Measurements from ENCODE around the gene BEND6.

The BEND6 gene

GRCh38 chr6:56954403-56955170 is at the start of gene BEND6:
Gene BEND6, plus strand, starts transcription at chr6:56955107. Its CDS starts 26,704 bp downstream, at chr6:56981811.
- peak; percentile 8 to 9 for DNase-seq

DNA sequence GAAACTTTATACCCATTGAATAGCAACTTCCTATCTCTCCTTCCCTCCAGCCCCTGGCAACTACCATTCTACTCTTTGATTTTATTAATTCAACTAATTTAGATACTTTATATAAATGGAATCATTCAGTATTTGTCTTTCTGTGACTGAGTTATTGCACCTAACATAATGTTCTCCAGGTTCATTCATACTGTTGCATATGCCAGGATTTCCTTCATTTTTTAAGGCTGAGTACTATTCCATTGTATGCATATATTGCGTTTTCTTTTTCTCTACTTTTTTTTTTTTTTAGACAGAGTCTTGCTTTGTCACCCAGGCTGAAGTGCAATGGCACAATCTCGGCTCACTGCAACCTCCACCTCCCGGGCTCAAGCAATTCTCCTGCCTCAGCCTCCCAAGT is 49.5 kb upstream of the BEND6 start:
- no peak for DNase-seq

DNA sequence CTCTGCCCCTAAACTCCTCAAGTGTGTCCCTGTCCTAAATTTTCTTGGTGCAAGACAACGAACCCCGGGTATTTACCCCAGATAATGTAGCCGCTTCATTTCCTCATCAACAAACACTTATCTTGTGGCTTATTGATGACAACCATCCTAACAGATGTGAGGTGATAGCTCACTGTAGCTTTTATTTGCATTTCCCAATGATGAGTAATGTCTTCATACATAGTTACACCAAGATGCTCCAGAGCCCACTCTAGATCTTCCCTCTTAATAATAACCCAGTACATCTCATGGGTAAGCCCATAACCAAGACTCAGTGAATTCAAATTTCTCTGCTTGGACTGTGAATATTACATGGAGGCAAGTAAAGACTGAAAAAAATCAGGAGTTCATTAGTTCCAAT is 48.2 kb upstream of the BEND6 start:
- no peak for DNase-seq

DNA sequence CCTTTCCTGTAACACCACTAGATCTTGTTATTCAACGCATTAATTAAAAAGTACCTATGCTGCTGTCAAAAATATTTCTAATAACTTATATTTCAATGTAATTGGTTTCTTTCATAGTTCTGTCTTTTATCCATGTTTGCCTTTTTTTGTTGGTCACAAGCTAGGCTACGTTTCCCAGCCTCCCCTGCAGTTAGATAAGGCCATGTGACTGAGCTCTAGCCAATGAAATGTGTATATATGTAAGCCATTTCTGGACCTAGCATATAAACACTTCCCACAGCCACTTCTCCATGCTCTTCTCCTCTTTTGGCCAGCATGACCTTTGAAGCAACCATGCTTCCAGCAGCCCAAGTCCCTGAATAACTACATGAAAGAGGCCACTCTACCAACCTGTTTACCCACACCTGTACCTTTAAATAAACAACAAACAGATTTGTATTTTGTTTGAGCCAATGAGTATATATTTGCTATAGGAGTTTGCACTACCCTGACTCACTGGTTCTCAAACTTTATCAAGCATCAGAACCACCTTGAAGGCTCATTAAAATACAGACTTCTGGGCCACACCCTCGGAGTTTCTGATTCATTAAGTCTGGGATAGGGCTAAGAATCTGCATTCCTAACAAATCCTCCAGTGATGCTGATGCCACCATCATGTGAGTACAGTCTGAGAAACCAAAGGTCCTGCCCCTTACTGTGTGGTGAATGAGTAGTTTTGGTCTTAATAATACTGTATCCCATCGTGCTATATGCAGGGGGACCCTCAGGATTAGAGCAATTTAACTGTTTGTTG is 45.6 kb upstream of the BEND6 start:
- DNase-seq: no peak

GRCh38 chr6:56911847-56912246 is 43.1 kb upstream of the BEND6 start:
- no peak for DNase-seq

DNA sequence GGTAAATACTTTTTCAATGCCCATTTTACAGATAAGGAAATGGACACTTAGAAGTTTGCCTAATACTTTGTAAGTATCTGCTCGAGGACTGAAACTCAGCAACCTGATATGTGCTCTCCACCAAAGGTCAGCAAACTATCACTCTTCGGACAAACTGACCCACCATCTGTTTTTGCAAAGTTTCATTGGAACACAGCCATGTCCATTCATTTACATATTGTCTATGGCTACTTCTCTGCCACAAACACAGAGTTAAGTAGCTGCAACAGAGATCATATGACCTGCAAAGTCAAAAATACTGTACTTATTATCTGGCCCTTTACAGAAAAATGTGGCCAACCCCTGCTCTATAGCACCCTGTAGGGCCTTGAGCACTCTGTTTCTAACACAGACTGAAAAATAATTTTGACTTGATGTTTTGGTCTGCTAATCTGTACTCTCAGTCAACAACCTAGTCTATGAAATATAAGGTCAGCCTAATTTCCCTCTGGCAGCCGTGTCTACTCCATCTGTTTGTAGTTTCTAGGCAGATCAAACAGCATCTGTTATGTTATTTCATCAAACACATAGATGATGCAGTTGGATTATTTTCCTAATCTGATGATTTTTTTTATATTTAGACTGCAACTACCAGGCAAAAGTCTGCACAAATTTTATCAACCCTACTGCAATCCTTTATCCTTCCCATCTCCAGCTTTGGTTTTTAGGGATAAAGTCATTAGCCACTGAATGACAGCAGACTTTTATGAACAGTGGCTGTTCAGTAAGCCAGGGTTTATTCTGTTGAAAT is 41.4 kb upstream of the BEND6 start:
- DNase-seq: no peak

DNA sequence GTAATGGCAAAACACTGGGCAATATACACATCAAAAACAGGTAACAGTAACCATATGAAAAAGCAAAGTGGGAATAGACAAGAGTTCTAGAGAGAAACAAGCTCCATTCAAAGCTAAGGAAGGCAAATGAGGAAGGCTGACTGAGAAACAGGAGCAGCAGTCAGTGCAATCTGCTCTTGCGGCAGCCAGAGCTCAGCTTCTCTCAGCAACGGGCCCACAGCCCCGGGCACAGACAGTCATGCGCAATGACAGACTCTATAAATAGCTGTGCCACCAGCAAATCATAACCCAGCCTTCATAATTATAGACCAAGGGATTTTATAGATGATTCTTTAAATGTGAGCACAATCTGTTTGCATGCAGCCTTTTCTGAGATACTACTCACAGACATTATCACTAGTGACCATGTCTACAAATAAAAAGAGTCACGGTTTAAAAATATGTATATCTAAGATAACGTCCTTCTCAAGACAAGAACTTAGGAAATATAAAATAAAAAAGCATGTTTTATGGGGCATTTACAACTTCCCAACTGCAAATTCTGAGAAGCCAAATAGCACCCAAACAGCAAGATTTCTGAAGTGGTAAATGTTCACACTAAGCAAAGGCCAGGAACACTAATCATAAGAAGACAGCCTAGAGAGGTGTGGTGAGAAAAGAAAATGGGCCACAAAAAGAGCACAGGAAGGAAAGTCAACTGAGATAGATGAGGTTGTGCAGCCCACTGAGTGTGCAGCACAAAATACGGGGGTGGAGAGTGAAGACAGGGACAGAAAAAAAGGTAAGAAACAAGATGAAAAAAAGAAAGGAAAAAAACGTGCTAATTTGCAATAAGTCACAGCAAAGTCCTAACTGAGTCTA is 39.9 kb upstream of the BEND6 start:
- DNase-seq: peak; percentile 9 to 41

GRCh38 chr6:56915832-56916231 is 39.1 kb upstream of the BEND6 start:
- DNase-seq: no peak

GRCh38 chr6:56916849-56917551 is 37.9 kb upstream of the BEND6 start:
- DNase-seq: no peak

GRCh38 chr6:56922645-56923044 is 32.3 kb upstream of the BEND6 start:
- no peak for DNase-seq

DNA sequence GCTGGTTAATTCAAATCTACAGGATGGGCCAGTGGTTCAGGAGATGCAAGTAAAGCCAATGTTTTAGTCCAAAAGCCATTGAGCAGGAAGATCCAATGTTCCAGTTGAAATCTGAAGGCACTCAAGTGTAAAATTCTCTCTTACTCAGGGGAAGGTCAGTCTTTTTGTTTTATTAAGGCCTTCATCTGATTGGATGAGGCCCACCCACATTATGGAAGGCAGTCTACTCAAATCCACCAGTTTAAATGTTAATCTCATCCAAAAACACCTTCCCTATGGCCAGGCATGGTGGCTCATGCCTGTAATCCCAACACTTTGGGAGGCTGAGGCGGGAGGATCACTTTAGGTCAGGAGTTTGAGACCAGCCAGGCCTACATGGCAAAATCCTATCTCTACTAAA is 31.3 kb upstream of the BEND6 start:
- DNase-seq: no peak

DNA sequence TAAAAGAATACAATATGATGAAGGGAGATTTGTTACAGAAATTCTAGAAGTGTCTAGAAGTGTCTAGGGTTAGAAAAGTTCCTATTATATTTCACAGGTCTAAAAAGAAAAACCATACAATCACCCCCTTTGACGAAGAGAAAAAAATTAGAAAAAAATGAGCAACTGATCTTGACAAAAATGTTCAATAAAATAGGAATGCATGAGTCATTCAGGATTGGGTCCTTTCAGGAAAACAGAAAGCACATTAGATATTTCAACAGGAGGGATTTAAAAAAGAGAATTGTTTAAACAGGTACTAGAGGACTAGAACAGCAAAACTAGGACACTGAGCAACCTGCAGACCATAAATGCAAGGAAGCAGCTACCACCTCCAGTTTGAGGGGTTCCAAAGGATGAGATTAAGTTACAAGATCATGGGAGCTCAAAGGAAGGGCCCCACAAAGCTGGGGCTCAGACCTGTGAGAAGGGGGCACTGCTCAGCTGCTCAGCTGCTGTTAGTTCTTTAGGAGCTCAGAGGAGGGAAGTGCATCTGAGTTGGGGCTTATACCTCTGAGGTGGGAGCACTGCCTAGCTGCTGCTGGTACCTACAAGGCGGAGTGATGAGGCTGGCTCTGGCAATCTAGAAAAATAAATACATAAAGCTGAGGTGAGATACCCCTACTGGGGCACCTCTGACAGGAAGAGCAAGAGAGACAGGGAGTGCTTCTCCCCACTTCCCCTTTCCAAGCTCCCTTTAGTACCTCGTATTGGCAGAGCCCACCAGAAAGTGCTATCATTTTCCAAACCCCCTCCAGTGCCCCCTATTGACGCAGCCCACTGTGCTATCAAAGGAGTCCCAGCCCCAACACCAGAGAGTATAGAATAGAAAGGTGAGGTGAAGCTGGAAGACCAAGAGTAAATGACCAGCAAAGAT is 27.1 kb upstream of the BEND6 start:
- DNase-seq: no peak

GRCh38 chr6:56930846-56931245 is 24.1 kb upstream of the BEND6 start:
- DNase-seq: no peak

- DNase-seq: no peak
Observed at GRCh38 chr6:56932910-56933477, 21.9 kb upstream of the BEND6 start.

GRCh38 chr6:56933650-56934049 is 21.3 kb upstream of the BEND6 start:
- no peak for DNase-seq

DNA sequence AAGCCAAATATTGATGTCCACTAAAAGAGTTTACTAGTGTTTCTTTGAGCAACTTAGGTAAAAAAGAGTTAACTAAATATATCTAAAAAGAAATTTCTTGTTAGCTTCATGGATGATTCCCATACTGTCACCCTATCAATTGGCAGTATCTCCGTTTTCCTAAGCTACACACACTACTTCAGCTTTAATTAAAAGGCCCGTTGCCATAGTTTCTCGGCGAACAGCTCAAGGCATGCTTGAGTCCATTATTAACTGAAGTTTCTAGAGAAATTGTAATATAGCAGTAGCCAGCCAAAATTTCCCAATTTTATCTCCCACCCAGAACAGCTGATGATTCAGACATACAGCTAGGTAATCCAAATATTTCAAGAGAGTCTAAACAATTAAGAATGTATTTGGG is 20.0 kb upstream of the BEND6 start:
- DNase-seq: no peak

- no peak for DNase-seq
Observed at GRCh38 chr6:56936466-56936865, 18.4 kb upstream of the BEND6 start.

- no peak for DNase-seq
Observed at GRCh38 chr6:56938649-56939191, 16.2 kb upstream of the BEND6 start.

DNA sequence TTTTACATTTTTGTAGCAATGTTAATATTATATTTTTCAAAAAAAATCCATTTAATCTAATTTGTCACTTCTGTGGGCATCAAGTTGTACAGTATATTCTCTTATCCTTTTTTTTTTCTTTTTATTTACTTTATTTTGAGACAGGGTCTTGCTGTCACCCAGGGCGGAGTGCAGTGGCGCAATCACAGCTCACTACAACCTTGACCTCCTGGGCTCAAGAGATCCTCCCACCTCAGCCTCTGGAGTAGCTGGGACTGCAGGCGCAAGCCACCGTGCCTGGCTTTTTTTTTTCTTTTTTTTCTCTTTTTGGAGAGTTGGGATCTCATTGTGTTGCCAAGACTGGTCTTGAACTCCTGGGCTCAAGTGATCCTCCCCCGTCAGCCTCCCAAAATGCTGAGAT is 14.4 kb upstream of the BEND6 start:
- no peak for DNase-seq

- no peak for DNase-seq
Observed at GRCh38 chr6:56940977-56941376, 13.9 kb upstream of the BEND6 start.

Measured in inflammatory macrophage treated with lipopolysaccharide for 1 hour (primary cell).